ENCODE results near the gene ACR. TPM values are rescaled to one million over a fixed set of nuclear protein-coding genes. Genes with fewer than 3 reads are reported as not detected.
"Not testable (repeated sequence)": the region's sequence is repeated elsewhere in the genome, so short reads cannot be mapped to it uniquely, and the experiment has no call there.

Gene ACR
- total RNA-seq, 4 donors from 2014 or later, result 0.27 to 1.4 TPM; not detected in 2

DNA sequence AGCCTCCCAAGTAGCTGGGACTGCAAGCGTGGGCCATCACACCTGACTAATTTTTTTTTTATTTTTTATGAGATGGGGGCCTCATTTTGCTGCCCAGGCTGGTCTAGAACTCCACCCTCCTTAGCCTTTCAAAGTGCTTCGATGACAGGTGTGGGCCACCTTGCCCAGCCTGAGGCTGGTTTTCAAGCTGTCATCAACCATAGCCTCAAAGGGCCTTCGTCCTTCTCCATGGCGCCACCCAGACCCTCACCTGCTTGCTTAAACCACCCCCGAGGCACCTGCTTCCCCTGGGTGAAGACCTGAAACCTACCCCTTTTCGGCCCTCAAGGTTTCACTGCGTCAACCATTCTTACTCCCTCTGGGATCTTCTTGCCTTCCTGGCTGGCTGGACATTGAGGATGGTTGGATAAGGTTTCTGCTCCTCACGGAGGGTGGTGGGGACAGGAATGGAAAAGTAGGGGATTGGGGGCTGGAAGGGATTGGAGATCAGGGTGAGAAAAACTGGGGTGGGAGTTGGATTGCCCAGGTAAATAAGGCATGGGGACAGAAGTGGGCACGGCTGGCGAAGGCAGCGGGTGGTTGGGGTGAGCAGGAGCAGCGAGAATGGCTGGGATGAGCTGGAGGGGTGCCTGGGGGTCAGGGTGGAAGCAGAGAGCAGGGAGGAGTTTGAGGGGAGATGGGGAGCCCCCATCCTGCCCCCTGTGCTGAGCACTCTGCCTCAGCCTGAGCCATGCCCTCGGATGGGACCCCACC is 2.8 kb upstream of the ACR start:
- peaks cover 0 to 11% of the 10 kb centered on the region in 2 donors for H3K4me1 ChIP-seq
- intact Hi-C loops (cut with DNase I), result no loop called here
- no peaks in the 10 kb centered on the region for H3K36me3 ChIP-seq
- no peaks in the 10 kb centered on the region for H3K9me3 ChIP-seq
- TF ChIP-seq, protein P1, sequence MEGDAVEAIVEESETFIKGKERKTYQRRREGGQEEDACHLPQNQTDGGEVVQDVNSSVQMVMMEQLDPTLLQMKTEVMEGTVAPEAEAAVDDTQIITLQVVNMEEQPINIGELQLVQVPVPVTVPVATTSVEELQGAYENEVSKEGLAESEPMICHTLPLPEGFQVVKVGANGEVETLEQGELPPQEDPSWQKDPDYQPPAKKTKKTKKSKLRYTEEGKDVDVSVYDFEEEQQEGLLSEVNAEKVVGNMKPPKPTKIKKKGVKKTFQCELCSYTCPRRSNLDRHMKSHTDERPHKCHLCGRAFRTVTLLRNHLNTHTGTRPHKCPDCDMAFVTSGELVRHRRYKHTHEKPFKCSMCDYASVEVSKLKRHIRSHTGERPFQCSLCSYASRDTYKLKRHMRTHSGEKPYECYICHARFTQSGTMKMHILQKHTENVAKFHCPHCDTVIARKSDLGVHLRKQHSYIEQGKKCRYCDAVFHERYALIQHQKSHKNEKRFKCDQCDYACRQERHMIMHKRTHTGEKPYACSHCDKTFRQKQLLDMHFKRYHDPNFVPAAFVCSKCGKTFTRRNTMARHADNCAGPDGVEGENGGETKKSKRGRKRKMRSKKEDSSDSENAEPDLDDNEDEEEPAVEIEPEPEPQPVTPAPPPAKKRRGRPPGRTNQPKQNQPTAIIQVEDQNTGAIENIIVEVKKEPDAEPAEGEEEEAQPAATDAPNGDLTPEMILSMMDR (IDR thresholded peaks at IDR 0.05), result no peak
- no peak for TF ChIP-seq POLR2A (IDR thresholded peaks at IDR 0.05)
- H3K27ac ChIP-seq, result no peak overlapping the region
- DNase-seq, result no peak
- no peak overlapping the region for H3K4me3 ChIP-seq (replicated peaks in 1 of 3)
- WGBS, 2 donors, result 90 to 92% methylated on average over 13 of the region's 13 CpGs
- H3K27me3 ChIP-seq, result no peaks in the 10 kb centered on the region

DNA sequence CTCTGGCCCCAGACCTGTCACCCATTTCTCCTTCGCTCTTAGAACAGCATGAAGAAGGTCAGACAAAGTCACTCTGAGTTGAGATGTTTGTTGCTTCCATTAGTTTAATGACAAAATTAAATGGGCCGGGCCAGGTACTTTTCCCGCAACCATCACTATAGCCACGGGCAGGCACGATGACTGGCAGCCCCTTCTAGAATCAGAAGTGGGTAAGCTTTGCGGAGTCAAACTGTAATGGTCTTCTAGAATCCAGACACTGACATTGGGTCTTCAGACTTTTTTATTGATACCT is 2.3 kb upstream of the ACR start:
- TF ChIP-seq, protein P1 (IDR thresholded peaks at IDR 0.05), result no peak
- TF ChIP-seq POLR2A (IDR thresholded peaks at IDR 0.05), result no peak
- DNase-seq, result no peak
- WGBS, 2 donors, result 91 to 94% methylated on average over 6 of the region's 6 CpGs
- H3K4me1 ChIP-seq, result peaks cover 0 to 11% of the 10 kb centered on the region in 2 donors
- no peak overlapping the region for H3K27ac ChIP-seq
- H3K4me3 ChIP-seq (replicated peaks in 1 of 3), result no peak overlapping the region
- no peaks in the 10 kb centered on the region for H3K36me3 ChIP-seq
- H3K9me3 ChIP-seq, result no peaks in the 10 kb centered on the region
- intact Hi-C loops (cut with DNase I), result no loop called here
- no peaks in the 10 kb centered on the region for H3K27me3 ChIP-seq

DNA sequence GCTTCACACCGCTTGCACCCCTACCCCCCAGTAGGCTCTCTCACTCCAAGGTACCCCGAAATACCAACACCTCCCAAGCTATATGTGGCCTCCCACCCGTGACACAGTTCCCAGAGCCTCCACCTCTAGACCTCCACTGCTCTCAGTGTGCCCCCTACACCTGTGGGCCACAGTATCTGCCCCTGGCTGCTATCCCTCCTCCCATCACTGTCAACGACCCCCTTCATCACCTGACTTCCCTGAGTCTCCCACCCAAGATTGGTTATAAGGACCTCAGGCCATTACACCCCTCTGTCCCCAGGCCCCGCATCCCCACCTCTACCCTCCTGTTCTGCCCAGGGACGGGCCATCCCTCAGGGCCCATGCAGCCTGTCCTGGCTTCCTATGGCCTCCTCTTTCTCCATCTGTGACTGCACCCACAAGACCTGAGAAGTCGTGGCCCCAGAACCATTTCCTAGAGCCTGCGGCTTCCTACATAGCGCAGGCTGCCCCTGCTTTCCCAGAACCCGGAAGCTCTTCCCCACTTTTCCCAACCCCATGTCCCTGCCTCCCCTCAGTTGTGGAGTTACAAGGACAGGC is 734 bp downstream of the ACR start:
- no peaks in the 10 kb centered on the region for H3K27me3 ChIP-seq
- H3K4me3 ChIP-seq (replicated peaks in 1 of 3), result no peak overlapping the region
- no peaks in the 10 kb centered on the region for H3K36me3 ChIP-seq
- H3K27ac ChIP-seq, result no peak overlapping the region
- H3K9me3 ChIP-seq, result no peaks in the 10 kb centered on the region
- H3K4me1 ChIP-seq, result no peaks in the 10 kb centered on the region
- no peak for DNase-seq
- 83 to 86% methylated on average over 10 of the region's 10 CpGs for WGBS, 2 donors
- intact Hi-C loops (cut with DNase I), result no loop called here
- no peak for TF ChIP-seq POLR2A (IDR thresholded peaks at IDR 0.05)
- TF ChIP-seq, protein P1 (IDR thresholded peaks at IDR 0.05), result no peak

DNA sequence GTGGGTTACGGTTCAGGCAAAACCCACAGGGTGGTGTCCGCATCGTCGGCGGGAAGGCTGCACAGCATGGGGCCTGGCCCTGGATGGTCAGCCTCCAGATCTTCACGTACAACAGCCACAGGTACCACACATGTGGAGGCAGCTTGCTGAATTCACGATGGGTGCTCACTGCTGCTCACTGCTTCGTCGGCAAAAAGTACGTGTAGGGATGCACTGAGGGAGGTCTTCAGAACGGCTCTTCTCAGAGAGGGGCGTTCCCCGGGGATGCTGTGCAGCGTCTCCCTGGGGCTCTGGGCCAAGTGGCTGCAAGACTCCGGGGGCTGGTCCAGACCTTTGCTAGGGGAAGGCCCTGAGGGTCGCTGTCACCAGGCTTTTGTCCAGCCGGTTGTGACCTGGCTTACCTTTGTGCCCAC is 1.3 kb downstream of the ACR start:
- H3K4me3 ChIP-seq (replicated peaks in 1 of 3), result no peak overlapping the region
- no peaks in the 10 kb centered on the region for H3K4me1 ChIP-seq
- no peaks in the 10 kb centered on the region for H3K27me3 ChIP-seq
- no peak for DNase-seq
- no peaks in the 10 kb centered on the region for H3K9me3 ChIP-seq
- no peak overlapping the region for H3K27ac ChIP-seq
- 75 to 85% methylated on average over 17 of the region's 17 CpGs for WGBS, 2 donors
- no peaks in the 10 kb centered on the region for H3K36me3 ChIP-seq
- TF ChIP-seq, protein P1 (IDR thresholded peaks at IDR 0.05), result no peak
- TF ChIP-seq POLR2A (IDR thresholded peaks at IDR 0.05), result no peak
- intact Hi-C loops (cut with DNase I), result no loop called here

DNA sequence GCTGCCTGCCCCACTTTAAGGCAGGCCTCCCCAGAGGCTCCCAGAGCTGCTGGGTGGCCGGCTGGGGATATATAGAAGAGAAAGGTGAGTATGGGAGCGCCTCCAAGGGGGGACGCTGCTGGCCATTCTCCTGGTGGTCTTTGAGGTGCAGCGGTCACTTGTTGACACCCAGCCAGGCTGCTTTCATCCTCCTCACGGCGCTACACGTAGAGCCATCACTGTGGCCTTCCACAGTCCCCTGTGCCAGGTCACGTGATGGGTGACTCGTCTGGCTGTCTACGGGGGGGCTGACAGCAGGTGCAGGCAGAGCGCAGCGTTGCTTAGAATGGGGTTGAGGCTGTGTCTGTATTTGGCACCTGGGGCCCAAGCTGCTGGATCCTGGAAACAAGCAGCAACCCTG is 1.9 kb downstream of the ACR start:
- Histone ChIP-seq H3K4me1 (no peaks in the 10 kb centered on the region), H3K36me3 (no peaks in the 10 kb centered on the region), H3K9me3 (no peaks in the 10 kb centered on the region), H3K27ac (no peak overlapping the region), H3K27me3 (no peaks in the 10 kb centered on the region), H3K4me3 (replicated peaks in 1 of 3) (no peak overlapping the region)
- TF ChIP-seq, protein P1 (IDR thresholded peaks at IDR 0.05), result no peak
- no peak for TF ChIP-seq POLR2A (IDR thresholded peaks at IDR 0.05)
- WGBS, 2 donors, result 82 to 84% methylated on average over 12 of the region's 12 CpGs
- no peak for DNase-seq
- intact Hi-C loops (cut with DNase I), result no loop called here

DNA sequence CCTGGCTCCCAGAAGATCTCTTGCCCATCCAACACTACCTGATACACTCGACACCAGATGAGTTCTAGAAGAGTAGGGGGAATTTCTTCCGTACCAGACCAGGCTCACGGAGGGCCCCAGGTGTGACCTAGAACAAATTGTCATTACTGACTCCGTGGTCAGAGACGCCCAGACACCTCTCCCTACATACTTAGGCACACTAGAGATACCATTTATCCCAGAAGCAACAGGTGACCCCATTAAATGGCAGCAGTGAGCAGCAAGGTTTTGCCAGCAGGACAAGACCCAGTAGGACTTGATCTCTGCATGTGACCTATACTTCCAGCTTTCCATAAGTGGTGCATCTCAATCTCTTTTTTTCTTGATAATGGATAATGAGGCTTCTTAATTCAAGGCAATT is 2.7 kb downstream of the ACR start:
- H3K27me3 ChIP-seq; H3K36me3 ChIP-seq; H3K27ac ChIP-seq; DNase-seq; H3K4me3 ChIP-seq (replicated peaks in 1 of 3); H3K9me3 ChIP-seq; H3K4me1 ChIP-seq; intact Hi-C loops (cut with DNase I): not testable (repeated sequence)
- WGBS, 2 donors, result 87 to 91% methylated on average over 5 of the region's 5 CpGs

DNA sequence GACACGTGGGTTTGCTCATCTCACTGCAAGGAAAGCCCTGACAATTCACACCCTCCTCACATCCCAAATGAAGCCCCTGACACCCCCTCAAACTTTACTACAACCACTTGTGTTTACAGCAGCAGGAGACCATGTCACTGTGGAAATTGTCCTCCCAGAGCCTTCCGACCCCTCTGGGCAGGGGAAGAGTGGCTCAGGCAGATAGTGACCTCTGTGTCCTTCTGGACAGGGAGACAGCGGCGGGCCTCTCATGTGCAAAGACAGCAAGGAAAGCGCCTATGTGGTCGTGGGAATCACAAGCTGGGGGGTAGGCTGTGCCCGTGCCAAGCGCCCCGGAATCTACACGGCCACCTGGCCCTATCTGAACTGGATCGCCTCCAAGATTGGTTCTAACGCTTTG is 6.4 kb downstream of the ACR start:
- H3K36me3 ChIP-seq; intact Hi-C loops (cut with DNase I); DNase-seq: not testable (repeated sequence)

DNA sequence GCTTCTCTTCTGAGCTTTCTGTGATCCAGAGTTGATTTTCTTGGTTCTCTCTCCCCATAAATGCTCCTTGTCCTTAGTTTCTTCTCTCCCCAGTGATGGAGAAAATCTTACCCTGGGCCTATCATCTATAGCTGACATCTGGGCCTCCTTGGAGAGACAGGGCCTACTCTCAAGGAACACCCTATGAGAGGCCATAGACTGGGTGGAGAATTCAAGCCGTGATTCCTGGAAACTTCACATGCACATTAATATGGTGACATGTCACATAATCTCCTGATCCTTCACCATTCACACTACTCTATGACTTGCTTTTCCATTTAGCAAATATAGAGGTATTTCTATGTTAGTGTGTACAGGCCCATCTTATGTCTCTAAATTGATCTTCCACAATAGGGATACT is 9.5 kb downstream of the ACR start:
- H3K27me3 ChIP-seq; H3K27ac ChIP-seq; intact Hi-C loops (cut with DNase I); H3K4me3 ChIP-seq (replicated peaks in 1 of 3); H3K4me1 ChIP-seq; DNase-seq; H3K9me3 ChIP-seq; H3K36me3 ChIP-seq: not testable (repeated sequence)
- 91 to 94% methylated on average over 1 of the region's 1 CpG for WGBS, 2 donors

More for the DNA sequence above, 6.4 kb downstream of the ACR start:
- 50 to 69% methylated on average over 1 to 3 of the region's 12 CpGs for WGBS, 2 donors
- not testable (repeated sequence) for H3K9me3 ChIP-seq; H3K27me3 ChIP-seq; H3K4me1 ChIP-seq; H3K4me3 ChIP-seq (replicated peaks in 1 of 3); H3K27ac ChIP-seq
